HG03469 (cell line): ENCODE measurements around the gene RFPL4AL1.
A peak's percentile ranks its signal among the peaks of the same experiment; 100 is the strongest.
"Not testable (repeated sequence)": the region's sequence is repeated elsewhere in the genome, so short reads cannot be mapped to it uniquely, and the experiment has no call there.

Experiments
- ATAC-seq: cut with Tn5 transposase; IDR thresholded peaks from one replicate; pipeline ENCODE4 v1.9.1; 2021; ENCODE audit warnings: mild to moderate bottlenecking, moderate library complexity, moderate number of reproducible peaks; ENCODE audit not compliant: unreplicated experiment

The RFPL4AL1 gene

GRCh38 chr19:55768818-55769217 lies at the start of gene RFPL4AL1:
RFPL4AL1 (plus strand) TSS chr19:55769118; CDS start chr19:55771805, 2,687 bp downstream.
- not testable (repeated sequence) for ATAC-seq

GRCh38 chr19:55720214-55720746 lies 48.6 kb upstream of the RFPL4AL1 start:
- no peak for ATAC-seq

- ATAC-seq: no peak
Measured at GRCh38 chr19:55720801-55721200, 48.1 kb upstream of the RFPL4AL1 start.

- no peak for ATAC-seq
Measured at GRCh38 chr19:55723491-55723890, 45.4 kb upstream of the RFPL4AL1 start.

GRCh38 chr19:55730378-55730777 lies 38.5 kb upstream of the RFPL4AL1 start:
- ATAC-seq: not testable (repeated sequence)

GRCh38 chr19:55738302-55738701 lies 30.6 kb upstream of the RFPL4AL1 start, which contains the start of gene NLRP9:
NLRP9 (minus strand) TSS chr19:55738402; CDS start chr19:55738374, 28 bp downstream.
- ATAC-seq: no peak

- ATAC-seq: no peak
Measured at GRCh38 chr19:55750715-55751114, 18.2 kb upstream of the RFPL4AL1 start.

GRCh38 chr19:55753401-55753800 lies 15.5 kb upstream of the RFPL4AL1 start:
- ATAC-seq: no peak

GRCh38 chr19:55756808-55757207 lies 12.1 kb upstream of the RFPL4AL1 start:
- not testable (repeated sequence) for ATAC-seq

GRCh38 chr19:55758797-55759196 lies 10.1 kb upstream of the RFPL4AL1 start, which contains the start of gene RFPL4A:
RFPL4A (plus strand) TSS chr19:55759097; CDS start chr19:55761801, 2,704 bp downstream.
- ATAC-seq: not testable (repeated sequence)

GRCh38 chr19:55766466-55766865 lies 2.5 kb upstream of the RFPL4AL1 start:
- ATAC-seq: no peak

GRCh38 chr19:55769632-55770031 lies 714 bp downstream of the RFPL4AL1 start:
- not testable (repeated sequence) for ATAC-seq

- no peak for ATAC-seq
Measured at GRCh38 chr19:55777528-55777927, 8.6 kb downstream of the RFPL4AL1 start.

- ATAC-seq: no peak
Measured at GRCh38 chr19:55778331-55778730, 9.4 kb downstream of the RFPL4AL1 start.

- ATAC-seq: no peak
Measured at GRCh38 chr19:55781112-55781511, 12.2 kb downstream of the RFPL4AL1 start.

GRCh38 chr19:55795021-55795420 lies 26.1 kb downstream of the RFPL4AL1 start:
- no peak for ATAC-seq

GRCh38 chr19:55801416-55801815 lies 32.5 kb downstream of the RFPL4AL1 start:
- ATAC-seq: no peak

GRCh38 chr19:55802281-55802680 lies 33.4 kb downstream of the RFPL4AL1 start:
- ATAC-seq: no peak

GRCh38 chr19:55809381-55810058 lies 40.6 kb downstream of the RFPL4AL1 start:
- ATAC-seq: peak; percentile 68

GRCh38 chr19:55811340-55811739 lies 42.4 kb downstream of the RFPL4AL1 start:
- ATAC-seq: no peak

- no peak for ATAC-seq
Measured at GRCh38 chr19:55812449-55812848, 43.5 kb downstream of the RFPL4AL1 start.

- no peak for ATAC-seq
Measured at GRCh38 chr19:55813906-55814305, 45.0 kb downstream of the RFPL4AL1 start.
